Activated naive CD4-positive, alpha-beta T cell treated with anti-CD3 and anti-CD28 coated beads for 36 hours (primary cell): Measurements from ENCODE around the gene TAS1R2. TPM values are rescaled to one million over a fixed set of nuclear protein-coding genes. Genes with fewer than 3 reads are reported as not detected.
"Not testable (repeated sequence)": the region's sequence is repeated elsewhere in the genome, so short reads cannot be mapped to it uniquely, and the experiment has no call there.

Experiments
- CTCF ChIA-PET: fragments of 350-600 bp; sonication (Branson Sonifier 250); formaldehyde crosslinking; loops from one replicate; lab custom pipeline; 2021; ENCODE audit warnings: antibody characterized with exemption; lab: Charles Lee
- DNase-seq: peaks from one replicate; pipeline ENCODE4 v3.0.0-alpha.2; 2020
- H3K27ac Mint-ChIP-seq: one replicate; pipeline ENCODE4 v1.8.0; 2021; ENCODE audit warnings: mild to moderate bottlenecking, mixed read lengths
- H3K27me3 Mint-ChIP-seq: one replicate; pipeline ENCODE4 v1.8.0; 2021; ENCODE audit warnings: low read depth, mixed read lengths
- H3K36me3 Mint-ChIP-seq: one replicate; pipeline ENCODE4 v1.8.0; 2021; ENCODE audit warnings: low read depth, mixed read lengths
- H3K4me1 Mint-ChIP-seq: one replicate; pipeline ENCODE4 v1.8.0; 2021; ENCODE audit warnings: low read depth, mixed read lengths
- H3K4me3 Mint-ChIP-seq: one replicate; pipeline ENCODE4 v1.8.0; 2021; ENCODE audit warnings: mild to moderate bottlenecking, moderate library complexity, mixed read lengths
- H3K9me3 Mint-ChIP-seq: one replicate; pipeline ENCODE4 v1.8.0; 2021; ENCODE audit warnings: mixed read lengths
- intact Hi-C: fragments of 100-400 bp; cut with micrococcal nuclease; formaldehyde crosslinking; loops from one replicate; pipeline ENCODE4 v1.15.1; 2023
- total RNA-seq, 2 experiments: library from RNA; stranded (reverse); gene quantifications; one replicate each; pipeline ENCODE4 v1.2.3, GENCODE V29; 2021

Gene TAS1R2
- total RNA-seq, 2 experiments from 2014 or later: not detected

DNA sequence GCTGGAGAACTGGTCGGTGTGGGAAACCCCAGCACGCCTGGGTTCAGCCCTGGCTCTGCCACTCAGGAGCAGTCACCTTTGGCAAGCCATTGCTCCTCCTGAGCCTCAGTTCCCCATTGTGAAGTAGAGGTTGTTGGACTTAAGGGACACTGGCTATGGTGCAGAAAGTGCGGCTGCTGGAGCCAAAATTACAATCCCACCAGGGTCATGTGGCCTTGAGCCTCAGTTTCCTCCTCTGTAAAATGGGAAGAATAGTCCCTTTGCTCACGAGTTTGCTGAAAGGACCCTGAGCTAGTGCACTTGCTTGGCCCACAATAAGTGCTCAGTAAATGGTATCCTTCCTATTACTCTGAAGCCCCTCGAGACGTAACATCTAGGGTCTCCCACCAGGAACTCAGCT is 14.6 kb upstream of the TAS1R2 start:
- CTCF ChIA-PET: interaction anchor here (0.6 to 3.1 kb wide), 9 partner anchors 10 to 294 kb away, joined by 3 to 20 read pairs (median 3); no protein-coding TSS in a partner anchor
- no peak for DNase-seq
- H3K27me3 Mint-ChIP-seq: no peaks in the 10 kb centered on the region
- H3K4me1 Mint-ChIP-seq: no peaks in the 10 kb centered on the region
- no peaks in the 10 kb centered on the region for H3K9me3 Mint-ChIP-seq
- H3K27ac Mint-ChIP-seq: no peak overlapping the region
- intact Hi-C loops: no loop called here
- no peaks in the 10 kb centered on the region for H3K36me3 Mint-ChIP-seq
- H3K4me3 Mint-ChIP-seq: no peak overlapping the region

DNA sequence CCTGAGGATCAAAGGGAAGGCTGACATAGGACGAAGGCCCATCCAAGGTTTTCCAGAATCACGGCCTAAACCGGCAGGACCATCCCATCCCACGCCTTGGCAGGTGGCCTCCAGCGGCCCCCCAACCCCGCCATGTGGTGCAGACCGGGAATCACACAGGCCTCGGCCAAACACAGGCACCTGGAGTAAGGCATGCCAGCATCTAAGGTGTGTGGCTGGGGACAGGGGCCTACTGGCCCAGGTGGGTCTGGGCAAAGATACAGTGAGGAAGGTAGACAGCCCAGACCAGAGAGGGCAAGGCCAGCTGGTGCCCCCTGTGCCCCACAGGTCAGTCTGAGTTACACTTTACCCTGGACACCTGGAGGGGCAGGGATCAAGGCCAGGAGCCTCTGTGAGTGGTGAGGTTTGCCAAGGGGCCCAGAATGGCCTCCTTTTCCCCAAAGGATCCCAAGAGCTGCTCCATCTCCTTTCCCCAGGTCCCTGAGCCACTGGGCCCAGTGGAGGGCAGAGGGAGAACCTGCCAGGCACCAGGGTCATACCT is 12.7 kb upstream of the TAS1R2 start:
- intact Hi-C loops: no loop called here
- H3K27me3 Mint-ChIP-seq: no peaks in the 10 kb centered on the region
- CTCF ChIA-PET: interaction anchor here (0.7 kb wide), 1 partner anchor 94 kb away, joined by 3 read pairs; no protein-coding TSS in a partner anchor
- H3K9me3 Mint-ChIP-seq: no peaks in the 10 kb centered on the region
- H3K4me3 Mint-ChIP-seq: no peak overlapping the region
- H3K4me1 Mint-ChIP-seq: no peaks in the 10 kb centered on the region
- H3K36me3 Mint-ChIP-seq: no peaks in the 10 kb centered on the region
- DNase-seq: no peak
- no peak overlapping the region for H3K27ac Mint-ChIP-seq

DNA sequence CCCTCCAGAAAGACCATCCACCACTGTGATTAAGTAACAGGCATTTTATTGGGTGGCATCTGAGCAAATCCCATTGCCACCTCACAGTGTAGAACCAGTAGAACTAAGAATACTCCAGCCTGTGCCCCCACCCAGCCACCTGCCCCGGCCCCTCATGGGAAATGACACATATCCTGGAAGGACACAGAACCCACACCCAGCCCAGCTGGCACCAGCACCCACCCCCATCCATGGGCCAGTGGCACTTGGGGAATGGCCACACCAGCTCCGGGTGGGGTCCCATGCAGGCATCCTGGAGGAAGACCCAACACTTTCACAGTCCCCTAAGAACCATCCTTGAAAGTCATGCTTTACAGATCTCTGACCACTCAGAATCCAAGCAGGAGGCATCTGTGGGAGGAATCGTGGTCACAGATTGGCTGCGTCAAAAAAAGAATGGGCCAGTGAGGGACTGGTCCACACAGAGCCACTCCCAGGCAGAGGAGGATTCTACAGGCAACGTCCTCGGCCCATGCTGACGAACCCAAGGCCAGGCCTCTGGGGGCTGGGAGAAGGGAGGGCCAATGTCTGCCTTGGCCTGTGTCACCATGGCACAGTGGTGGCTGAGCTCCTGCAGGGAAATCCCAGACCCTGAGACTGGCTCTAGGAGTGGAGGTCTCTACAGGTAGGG is 12.1 kb upstream of the TAS1R2 start:
- no peak overlapping the region for H3K27ac Mint-ChIP-seq
- H3K36me3 Mint-ChIP-seq: no peaks in the 10 kb centered on the region
- H3K27me3 Mint-ChIP-seq: no peaks in the 10 kb centered on the region
- no peak overlapping the region for H3K4me3 Mint-ChIP-seq
- H3K4me1 Mint-ChIP-seq: no peaks in the 10 kb centered on the region
- CTCF ChIA-PET: interaction anchor here (0.7 kb wide), 1 partner anchor 94 kb away, joined by 3 read pairs; no protein-coding TSS in a partner anchor
- intact Hi-C loops: no loop called here
- H3K9me3 Mint-ChIP-seq: no peaks in the 10 kb centered on the region
- no peak for DNase-seq

DNA sequence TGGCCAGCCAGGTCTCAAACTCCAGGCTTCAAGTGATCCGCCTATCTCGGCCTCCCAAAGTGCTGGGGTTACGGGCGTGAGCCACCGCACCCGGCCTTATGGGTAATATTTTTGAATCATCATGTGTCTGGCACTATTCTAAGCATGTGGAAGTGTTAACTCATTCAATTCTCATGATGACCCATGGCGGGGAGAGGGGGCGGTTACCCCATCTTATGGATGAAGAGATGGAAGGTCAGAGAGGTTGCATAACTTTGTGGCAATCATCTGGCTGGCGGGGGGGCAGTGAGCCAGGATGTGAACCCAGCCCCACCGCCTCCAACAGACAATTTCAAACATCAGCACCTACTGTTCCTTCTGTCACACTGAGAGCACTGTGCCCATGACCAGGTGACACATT is 11.5 kb upstream of the TAS1R2 start:
- H3K27ac Mint-ChIP-seq: no peak overlapping the region
- intact Hi-C loops: no loop called here
- CTCF ChIA-PET: interaction anchor here (0.7 to 1.0 kb wide), 2 partner anchors 228 to 274 kb away, joined by 3 to 10 read pairs; no protein-coding TSS in a partner anchor
- DNase-seq: no peak
- H3K36me3 Mint-ChIP-seq: no peaks in the 10 kb centered on the region
- no peaks in the 10 kb centered on the region for H3K27me3 Mint-ChIP-seq
- H3K4me1 Mint-ChIP-seq: no peaks in the 10 kb centered on the region
- H3K4me3 Mint-ChIP-seq: no peak overlapping the region
- H3K9me3 Mint-ChIP-seq: no peaks in the 10 kb centered on the region

DNA sequence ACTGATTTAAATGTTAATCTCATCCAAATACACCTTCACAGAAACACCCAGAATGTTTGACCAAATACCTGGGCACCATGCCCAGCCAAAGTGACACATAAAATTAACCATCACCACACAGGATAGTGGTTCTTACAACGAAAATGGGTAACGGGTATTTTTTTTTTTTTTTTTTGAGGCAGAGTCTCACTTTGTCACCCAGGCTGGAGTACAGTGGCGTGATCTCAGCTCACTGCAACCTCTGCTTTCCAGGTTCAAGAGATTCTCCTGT is 11.1 kb upstream of the TAS1R2 start:
- DNase-seq, intact Hi-C loops, H3K36me3 Mint-ChIP-seq, H3K4me3 Mint-ChIP-seq, H3K27me3 Mint-ChIP-seq, H3K4me1 Mint-ChIP-seq, H3K27ac Mint-ChIP-seq, H3K9me3 Mint-ChIP-seq: not testable (repeated sequence)
- CTCF ChIA-PET: interaction anchor here (0.7 to 1.0 kb wide), 2 partner anchors 228 to 274 kb away, joined by 3 to 10 read pairs; no protein-coding TSS in a partner anchor

DNA sequence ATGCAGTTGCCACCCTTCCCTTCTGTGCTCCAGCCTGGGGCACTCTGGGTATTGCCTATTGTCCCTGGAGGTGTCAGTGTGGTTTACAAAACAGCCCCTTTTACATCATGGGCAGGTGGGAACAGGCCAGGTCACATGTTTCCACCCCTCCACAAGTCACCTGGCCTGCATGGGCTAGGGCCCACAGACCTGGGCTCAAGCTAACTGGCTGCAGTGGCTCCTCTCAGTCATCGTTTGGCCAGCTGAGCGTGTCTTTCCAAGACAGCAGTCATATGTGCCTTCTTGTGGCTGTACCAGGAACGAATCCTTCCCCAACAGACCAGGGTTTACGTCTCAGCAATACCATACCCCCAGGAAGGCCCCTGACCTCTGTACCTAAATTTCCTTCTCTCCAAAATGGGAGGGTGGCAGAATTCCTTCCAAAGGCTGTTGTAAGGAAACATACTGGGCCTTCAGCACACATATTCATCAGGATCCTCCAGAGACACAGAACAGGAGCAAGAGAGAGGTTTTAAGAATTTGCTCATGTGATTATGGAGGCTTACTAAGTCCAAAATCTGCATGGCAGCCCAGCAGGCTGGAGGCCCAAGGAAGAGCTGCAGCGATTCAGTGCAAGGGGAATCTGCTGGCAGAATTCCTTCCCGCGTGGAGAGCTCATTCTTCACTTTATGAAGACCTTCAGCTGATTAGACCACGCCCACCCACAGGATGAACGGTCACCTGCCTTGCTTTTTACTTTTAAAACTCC is 10.6 kb upstream of the TAS1R2 start:
- Mint-ChIP-seq H3K9me3 (no peaks in the 10 kb centered on the region), H3K27ac (no peak overlapping the region), H3K27me3 (no peaks in the 10 kb centered on the region), H3K36me3 (no peaks in the 10 kb centered on the region), H3K4me1 (no peaks in the 10 kb centered on the region), H3K4me3 (no peak overlapping the region)
- no peak for DNase-seq
- CTCF ChIA-PET: interaction anchor here (0.7 to 1.0 kb wide), 2 partner anchors 227 to 273 kb away, joined by 3 to 10 read pairs; no protein-coding TSS in a partner anchor
- intact Hi-C loops: no loop called here

DNA sequence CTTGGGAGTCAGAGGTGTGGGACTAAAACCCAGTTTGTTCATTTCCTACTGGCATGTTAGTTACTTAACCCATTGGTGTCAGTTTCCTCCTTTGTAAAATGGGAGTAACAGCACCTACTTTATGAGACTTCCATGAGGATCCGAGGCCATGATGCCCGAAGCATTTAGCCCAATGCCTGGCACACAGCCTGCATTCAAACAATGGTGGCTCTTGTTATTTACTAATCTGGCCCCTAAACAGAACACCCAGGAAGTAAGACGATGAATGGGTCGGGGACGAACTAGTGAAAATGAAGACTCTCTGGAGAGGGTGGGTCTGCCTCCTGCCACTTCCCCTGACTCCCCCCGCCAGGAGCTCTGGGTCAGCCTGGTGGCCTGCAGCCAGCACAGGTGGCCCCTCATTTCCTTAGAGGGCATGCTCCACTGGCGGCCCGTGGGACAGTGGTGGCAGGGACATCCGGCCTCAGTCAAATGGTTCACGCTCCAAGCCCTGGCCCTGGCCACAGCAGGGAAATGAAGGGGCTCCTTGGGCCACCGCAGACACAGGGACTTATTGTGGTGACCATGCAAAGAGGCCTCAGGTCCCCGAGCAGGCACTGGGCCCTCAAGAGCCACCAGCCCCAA is 9.5 kb upstream of the TAS1R2 start:
- CTCF ChIA-PET: no interaction called here
- Mint-ChIP-seq H3K9me3 (no peaks in the 10 kb centered on the region), H3K4me3 (no peak overlapping the region), H3K36me3 (no peaks in the 10 kb centered on the region), H3K27me3 (no peaks in the 10 kb centered on the region), H3K27ac (no peak overlapping the region), H3K4me1 (no peaks in the 10 kb centered on the region)
- DNase-seq: no peak
- intact Hi-C loops: no loop called here

DNA sequence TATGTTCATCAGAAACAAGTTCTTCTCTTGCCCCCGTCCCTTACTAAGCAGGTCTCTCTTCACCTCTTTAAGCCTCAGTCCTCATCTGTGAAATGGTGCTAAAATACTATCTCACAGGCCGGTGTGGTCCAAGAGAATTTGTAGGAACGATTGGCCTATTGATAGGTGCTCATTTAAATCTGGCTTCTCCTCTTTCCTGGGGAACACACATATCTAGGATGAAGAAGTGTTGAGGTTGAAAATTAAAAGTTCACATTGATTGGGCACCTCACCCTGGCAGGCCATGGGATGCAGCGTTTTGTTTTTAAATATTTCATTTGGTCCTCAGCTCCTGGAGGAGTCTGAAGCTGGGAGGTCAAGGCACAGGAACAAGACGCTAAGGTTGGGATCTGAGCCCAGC is 8.9 kb upstream of the TAS1R2 start:
- intact Hi-C loops: no loop called here
- Mint-ChIP-seq H3K27me3 (no peaks in the 10 kb centered on the region), H3K4me3 (no peak overlapping the region), H3K4me1 (no peaks in the 10 kb centered on the region), H3K27ac (no peak overlapping the region), H3K9me3 (no peaks in the 10 kb centered on the region), H3K36me3 (no peaks in the 10 kb centered on the region)
- DNase-seq: no peak
- CTCF ChIA-PET: no interaction called here

DNA sequence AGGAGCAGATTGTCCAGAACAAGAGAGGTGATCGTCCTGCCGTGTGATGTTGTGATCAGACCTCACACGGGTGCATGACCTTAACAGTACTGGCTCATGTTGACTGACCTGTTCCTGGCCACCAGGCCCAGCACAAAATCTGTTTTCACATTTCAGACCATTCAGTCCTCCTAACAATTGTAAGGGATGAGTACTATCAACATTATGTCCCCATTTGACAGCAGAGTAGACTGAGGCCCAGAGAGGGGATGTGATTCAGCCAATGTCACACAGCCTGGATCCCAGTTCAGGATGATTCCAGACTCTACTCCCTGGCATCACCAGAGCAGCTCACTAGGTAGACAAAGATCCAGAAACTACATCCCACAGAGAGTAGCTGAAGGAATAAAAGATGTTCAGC is 7.4 kb upstream of the TAS1R2 start:
- CTCF ChIA-PET: interaction anchor here (1.2 kb wide), 1 partner anchor 8 kb away, joined by 3 read pairs; no protein-coding TSS in a partner anchor

DNA sequence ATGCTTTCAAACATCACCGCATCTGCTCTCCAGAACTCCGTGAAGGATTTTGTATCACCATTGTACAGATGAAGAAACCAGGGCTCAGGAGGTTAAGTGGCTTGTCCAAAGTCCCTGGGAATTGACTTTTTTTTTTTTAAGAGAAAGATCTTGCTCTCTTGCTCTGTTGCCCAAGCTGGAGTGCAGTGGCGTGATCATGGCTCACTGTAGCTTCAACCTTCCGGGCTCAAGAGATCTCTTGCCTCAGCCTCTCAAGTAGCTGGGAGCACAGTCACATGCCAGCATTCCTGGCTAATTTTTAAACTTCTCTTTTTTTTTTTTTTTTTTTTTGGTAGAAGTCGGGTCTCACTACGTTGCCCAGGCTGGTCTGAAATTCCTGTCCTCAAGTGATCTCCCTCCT is 6.9 kb upstream of the TAS1R2 start:
- H3K9me3 Mint-ChIP-seq: no peaks in the 10 kb centered on the region
- H3K36me3 Mint-ChIP-seq: no peaks in the 10 kb centered on the region
- DNase-seq: no peak
- no peaks in the 10 kb centered on the region for H3K27me3 Mint-ChIP-seq
- H3K4me1 Mint-ChIP-seq: no peaks in the 10 kb centered on the region
- intact Hi-C loops: no loop called here
- no peak overlapping the region for H3K27ac Mint-ChIP-seq
- H3K4me3 Mint-ChIP-seq: no peak overlapping the region
- CTCF ChIA-PET: interaction anchor here (1.2 kb wide), 1 partner anchor 9 kb away, joined by 3 read pairs; no protein-coding TSS in a partner anchor

More for the DNA sequence above, 7.4 kb upstream of the TAS1R2 start:
- H3K9me3 Mint-ChIP-seq: no peaks in the 10 kb centered on the region
- H3K27me3 Mint-ChIP-seq: no peaks in the 10 kb centered on the region
- H3K36me3 Mint-ChIP-seq: no peaks in the 10 kb centered on the region
- H3K4me1 Mint-ChIP-seq: no peaks in the 10 kb centered on the region
- H3K4me3 Mint-ChIP-seq: no peak overlapping the region
- no peak overlapping the region for H3K27ac Mint-ChIP-seq
- DNase-seq: no peak
- intact Hi-C loops: no loop called here

DNA sequence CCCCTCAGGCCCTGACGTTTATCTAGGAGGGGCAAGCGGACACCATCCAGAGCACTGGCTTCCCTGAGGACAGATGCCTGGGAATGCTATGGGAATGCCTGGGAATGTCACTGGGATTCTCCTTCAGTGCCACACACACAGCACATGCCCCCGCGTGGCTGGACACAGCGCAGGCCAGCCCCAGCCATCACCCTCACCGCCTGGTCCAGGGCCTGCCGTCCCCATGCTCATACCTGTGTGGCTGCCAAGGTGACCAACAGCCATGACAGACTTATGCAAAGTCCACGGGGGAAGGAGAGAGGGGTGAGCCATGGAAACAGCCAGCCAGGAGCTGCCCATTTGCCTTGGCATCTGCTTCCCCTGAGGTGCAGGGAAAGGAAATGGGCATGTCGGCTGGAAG is 5.7 kb upstream of the TAS1R2 start:
- no peak for DNase-seq
- no peak overlapping the region for H3K4me3 Mint-ChIP-seq
- intact Hi-C loops: no loop called here
- no peak overlapping the region for H3K27ac Mint-ChIP-seq
- H3K9me3 Mint-ChIP-seq: no peaks in the 10 kb centered on the region
- no peaks in the 10 kb centered on the region for H3K27me3 Mint-ChIP-seq
- no peaks in the 10 kb centered on the region for H3K4me1 Mint-ChIP-seq
- CTCF ChIA-PET: no interaction called here
- no peaks in the 10 kb centered on the region for H3K36me3 Mint-ChIP-seq

DNA sequence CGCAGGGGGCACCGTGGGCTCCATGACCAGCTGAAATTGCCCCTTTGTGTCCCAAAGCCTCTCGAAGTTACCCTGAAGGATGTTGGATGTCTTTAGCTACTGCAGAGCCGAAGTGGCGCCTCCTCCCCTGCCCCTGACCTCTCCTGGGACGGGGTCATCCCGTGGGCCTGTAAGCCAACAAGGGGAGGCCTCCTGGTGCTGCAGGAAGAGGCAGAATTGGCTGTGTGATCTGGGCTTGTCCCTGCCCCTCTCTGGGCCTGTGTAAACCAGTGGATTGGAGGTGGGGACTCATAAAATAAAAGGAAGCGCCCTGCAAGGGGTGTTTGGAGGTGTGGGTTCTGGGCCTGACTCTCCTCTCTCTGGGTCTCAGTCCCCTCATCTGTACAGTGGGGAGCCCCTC is 2.1 kb upstream of the TAS1R2 start:
- intact Hi-C loops: no loop called here
- CTCF ChIA-PET: interaction anchor here (1.7 kb wide), 1 partner anchor 13 kb away, joined by 4 read pairs; no protein-coding TSS in a partner anchor
- Mint-ChIP-seq H3K4me1 (no peaks in the 10 kb centered on the region), H3K27ac (no peak overlapping the region), H3K4me3 (no peak overlapping the region), H3K27me3 (no peaks in the 10 kb centered on the region), H3K9me3 (no peaks in the 10 kb centered on the region), H3K36me3 (no peaks in the 10 kb centered on the region)
- no peak for DNase-seq
